Activated CD8-positive, alpha-beta memory T cell treated with anti-CD3 and anti-CD28 coated beads, Interleukin-2, amount 50 U/mL, for 4 hours (primary cell): ENCODE measurements around the gene CPNE2.

Source experiments
- DNase-seq: peaks from one replicate; pipeline ENCODE4 v3.0.0-alpha.2; 2020

The CPNE2 gene

GRCh38 chr16:57146735-57147134 is 54.4 kb downstream of the CPNE2 start:
- no peak for DNase-seq

GRCh38 chr16:57147381-57148221 is 55.2 kb downstream of the CPNE2 start:
- DNase-seq: no peak

DNA sequence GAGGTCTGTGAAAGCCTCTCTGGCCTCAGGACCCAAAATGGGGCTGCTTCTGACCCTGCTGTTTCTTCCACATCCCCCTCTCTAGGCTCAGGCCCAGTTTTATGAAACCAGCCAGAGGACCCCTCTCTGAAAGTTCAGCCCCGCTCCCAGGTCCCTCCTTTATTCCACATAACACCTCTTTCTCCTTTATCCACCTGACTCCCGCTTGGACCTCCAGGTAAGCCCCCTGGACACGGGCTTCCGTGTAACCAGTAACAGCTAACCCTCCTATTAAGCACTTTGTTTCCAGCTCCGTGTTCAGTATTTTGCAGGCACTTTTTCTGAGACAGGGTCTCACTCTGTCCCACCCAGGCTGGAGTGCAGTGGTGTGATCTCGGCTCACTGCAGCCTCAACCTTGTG is 56.1 kb downstream of the CPNE2 start:
- no peak for DNase-seq

DNA sequence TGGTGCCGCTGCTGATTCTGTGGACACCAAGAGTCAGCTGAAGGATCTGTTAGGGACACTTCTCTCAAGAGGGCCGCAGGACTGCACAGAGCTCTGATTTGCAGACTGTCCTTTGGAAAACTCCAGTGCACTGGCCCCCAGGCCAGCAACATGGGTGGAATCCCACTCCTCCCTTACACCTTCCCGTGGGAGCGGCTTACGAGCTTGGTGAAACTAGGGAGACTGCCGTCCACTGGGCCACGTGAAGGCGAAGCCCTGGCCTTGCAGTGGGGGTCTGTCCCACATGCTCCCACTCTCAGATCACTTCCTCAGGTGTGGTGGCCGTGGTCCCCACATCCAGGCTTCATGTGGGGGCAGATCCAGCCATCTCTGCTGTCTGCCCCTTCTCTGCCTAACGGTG is 57.0 kb downstream of the CPNE2 start:
- no peak for DNase-seq

DNA sequence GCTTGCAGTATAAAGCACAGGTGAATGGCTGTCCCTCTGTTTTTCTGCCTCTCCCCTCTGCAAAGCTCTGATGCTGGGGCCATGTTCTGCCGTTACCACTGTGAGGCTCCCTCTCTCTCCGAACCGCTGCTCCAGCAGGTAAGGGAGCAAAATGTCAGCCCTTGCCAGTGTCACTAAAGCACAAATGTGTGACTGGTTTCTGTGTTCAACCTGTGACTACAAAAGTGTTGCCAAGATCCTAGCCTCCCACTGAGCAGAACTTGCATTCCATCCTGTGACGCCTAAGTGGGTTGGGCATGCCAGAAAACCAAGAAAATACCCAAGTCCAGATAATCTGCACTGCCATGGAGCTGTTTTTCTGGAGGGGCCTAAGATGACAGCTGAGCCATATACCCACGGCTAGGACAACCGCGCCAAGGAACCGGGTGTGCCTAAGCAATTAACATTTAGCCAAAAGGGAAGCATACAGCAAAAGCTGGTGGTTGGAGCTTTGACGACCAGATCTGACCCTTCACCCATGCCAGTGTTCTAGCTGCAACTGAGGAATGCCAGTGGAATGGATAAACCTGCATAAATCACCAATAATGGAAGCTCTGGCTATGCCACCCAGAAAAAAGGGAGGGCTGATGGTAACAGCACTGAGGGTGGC is 58.4 kb downstream of the CPNE2 start:
- DNase-seq: no peak

GRCh38 chr16:57151369-57151768 is 59.0 kb downstream of the CPNE2 start:
- no peak for DNase-seq

DNA sequence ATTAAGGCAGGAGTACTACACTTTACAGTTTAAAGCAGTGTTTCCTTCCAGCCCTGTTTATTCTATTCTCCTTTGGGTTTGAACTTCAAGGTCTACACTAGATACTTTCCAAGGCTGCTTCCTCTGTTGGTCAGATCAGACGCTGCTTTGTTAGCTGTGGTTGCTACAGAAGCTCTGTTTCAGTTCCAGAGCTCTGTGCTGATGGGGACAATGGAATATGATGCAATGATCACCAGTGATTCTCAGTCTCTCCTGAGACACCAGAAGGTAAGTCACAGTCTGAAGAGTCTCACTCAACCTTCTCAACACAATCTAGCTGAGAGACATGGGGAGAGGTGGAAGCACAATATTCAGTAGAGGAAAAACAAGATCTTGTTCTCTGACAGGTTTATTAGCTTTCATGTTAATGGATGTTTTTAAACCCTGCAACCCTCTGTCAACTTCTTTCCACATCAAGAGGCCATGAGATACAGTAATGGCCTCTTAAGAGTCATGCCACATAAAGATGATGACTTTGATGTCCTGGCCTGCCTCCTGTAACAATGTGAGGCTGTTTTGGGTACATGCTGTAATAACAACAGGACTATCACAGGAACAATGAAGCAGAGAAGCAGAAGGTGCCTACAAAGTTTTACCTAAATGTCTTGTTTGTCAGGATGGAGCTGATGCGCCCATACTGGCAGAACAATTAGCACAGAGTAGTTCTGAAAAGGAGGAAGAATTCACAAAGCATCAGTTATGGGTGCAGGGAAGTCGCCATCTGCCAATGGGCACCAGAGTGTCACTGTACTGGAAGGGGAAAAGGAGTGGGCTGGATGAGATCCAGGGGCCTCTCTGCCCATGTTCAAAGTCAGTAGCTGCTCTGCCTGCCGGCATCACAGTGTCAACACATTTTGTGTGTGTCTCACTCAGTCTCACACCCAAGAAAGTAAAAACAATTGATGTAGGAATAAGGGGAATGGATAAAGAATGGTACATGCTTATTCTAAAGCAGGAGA is 60.0 kb downstream of the CPNE2 start:
- DNase-seq: no peak

- no peak for DNase-seq
Observed at GRCh38 chr16:57153841-57154240, 61.5 kb downstream of the CPNE2 start.

DNA sequence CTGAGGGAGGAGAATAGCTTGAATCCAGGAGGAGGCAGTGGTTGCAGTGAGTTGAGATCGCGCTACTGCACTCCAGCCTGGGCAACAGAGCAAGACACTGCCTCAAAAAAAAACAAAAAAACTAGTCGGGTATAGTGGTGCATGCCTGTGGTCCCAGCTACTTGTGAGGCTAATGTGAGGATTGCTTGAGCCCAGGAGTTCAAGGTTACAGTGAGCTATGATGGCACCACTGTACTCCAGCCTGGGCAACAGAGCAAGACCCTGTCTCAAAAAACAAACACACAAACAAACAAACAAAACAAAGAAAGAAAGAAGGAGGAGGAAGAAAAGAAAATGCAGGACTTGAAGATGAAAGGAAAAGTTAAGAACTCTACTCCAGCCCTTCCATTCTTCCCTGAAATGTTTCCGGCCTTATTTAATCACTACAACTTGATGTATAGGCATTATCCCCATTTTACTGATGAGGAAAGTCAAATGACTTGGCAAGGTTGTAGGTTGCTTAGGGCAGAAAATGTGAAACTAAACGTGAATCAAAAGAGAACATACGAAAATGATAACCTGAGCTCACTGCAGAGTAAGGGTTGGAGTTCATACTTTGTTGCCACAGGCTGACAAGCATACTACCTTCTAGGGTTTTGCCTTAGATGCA is 63.4 kb downstream of the CPNE2 start:
- no peak for DNase-seq

GRCh38 chr16:57156351-57156703 is 63.9 kb downstream of the CPNE2 start:
- DNase-seq: no peak

GRCh38 chr16:57157533-57157932 is 65.2 kb downstream of the CPNE2 start:
- DNase-seq: no peak

GRCh38 chr16:57159447-57159846 is 67.1 kb downstream of the CPNE2 start:
- DNase-seq: no peak

DNA sequence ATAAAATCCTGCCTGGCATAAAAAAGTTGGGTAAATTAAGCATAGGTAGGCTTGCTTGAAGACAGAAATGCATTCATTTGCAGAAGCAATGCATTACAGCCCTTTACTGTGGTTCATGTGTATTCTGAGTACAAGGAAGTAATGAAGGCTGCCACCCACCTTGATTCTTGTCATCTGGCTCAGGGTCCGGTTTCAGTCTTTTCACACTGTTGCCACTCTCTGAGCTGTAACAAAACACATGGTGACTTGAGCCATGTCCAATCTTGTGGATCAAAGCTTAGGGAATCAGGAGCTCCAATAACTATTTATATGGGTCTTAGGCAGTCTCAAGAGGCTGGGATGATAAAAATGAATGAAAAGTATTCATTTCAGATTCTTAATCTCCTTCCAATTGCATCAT is 71.5 kb downstream of the CPNE2 start:
- DNase-seq: no peak

DNA sequence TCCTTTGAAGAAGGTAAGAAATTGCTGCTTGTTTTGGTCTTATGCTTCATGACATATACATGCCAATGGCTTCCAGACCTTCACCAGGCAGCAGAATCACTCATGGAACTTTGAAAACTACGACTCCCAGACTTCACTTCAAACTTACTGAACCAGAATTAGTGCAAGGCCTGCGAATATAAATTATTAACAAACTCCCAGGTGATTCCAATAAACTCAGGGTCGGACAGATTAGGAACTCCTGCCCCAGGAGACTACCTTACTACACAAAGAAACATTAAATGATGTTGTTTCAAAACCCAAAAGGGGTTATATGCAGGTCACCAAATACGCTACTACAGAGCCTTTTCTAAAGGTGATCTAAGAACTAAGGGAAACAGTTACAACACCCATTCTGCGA is 73.1 kb downstream of the CPNE2 start:
- no peak for DNase-seq

- DNase-seq: no peak
Observed at GRCh38 chr16:57165938-57166337, 73.6 kb downstream of the CPNE2 start.

GRCh38 chr16:57166451-57166850 is 74.1 kb downstream of the CPNE2 start:
- no peak for DNase-seq

DNA sequence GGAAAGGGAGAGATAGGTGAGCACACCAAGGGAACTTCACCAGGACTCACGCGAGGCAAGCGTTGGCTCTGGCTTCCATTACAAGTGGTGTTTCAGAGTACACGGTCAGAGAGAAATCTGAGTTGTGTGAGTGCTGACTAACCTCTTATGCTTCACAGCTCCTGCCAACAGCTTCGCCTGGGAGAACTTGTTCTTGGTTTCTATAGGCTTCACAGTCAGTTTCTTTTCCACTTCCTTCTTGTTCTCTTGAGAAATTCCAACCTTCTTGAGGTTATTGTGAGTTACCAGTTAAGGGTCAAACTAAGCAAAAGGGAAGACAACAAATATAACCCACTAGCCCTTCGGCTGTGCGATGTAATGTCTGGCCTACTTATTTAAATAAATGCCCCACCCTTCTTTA is 74.6 kb downstream of the CPNE2 start:
- DNase-seq: no peak

- DNase-seq: no peak
Observed at GRCh38 chr16:57167538-57167937, 75.2 kb downstream of the CPNE2 start.

DNA sequence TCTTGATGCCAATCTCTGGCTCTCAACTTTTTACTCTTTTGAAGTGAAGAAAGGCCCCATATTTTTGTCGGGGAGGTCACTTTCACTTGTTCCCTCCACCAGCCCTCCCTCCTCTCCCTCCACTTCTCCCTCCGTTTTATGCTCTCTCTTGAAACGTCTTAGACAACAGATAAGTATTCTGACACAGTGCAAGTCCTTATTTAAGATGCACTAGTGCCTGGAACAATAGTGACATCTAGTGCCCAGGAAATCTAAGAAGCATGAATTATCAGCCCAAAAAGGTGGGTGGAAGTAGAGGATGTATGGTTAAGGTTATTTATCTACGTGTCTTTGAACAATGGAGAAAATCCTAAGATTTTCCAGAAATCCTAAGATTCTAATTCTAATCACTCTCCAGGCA is 75.6 kb downstream of the CPNE2 start:
- no peak for DNase-seq

GRCh38 chr16:57169327-57169726 is 76.9 kb downstream of the CPNE2 start:
- DNase-seq: no peak

DNA sequence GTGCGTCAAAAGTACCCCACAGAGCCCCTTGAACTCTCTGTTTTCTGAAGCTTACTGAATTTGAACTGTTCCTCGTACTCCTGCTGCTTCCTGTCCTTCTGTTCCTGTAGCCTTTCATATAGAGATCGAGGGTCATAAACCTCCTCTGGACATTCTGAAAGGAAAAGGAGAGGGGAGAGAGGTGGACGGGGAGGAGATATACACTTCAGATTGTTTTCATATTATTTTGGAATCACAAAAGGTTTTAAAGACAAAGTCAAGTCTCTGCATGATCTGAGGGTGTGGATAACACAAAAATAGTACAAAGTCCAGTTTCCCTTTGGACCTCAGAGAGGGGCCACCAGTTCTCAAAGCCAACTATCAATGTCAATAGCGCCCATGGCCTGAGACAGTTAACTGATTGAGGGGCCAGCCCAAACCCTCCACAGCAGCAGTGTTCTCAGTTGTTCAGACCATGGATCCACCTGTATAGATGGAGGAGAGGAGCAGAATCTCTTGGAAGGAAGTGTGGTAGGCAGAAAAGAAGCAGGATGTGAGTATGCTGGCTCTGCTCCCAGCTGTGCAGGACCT is 80.4 kb downstream of the CPNE2 start:
- no peak for DNase-seq

DNA sequence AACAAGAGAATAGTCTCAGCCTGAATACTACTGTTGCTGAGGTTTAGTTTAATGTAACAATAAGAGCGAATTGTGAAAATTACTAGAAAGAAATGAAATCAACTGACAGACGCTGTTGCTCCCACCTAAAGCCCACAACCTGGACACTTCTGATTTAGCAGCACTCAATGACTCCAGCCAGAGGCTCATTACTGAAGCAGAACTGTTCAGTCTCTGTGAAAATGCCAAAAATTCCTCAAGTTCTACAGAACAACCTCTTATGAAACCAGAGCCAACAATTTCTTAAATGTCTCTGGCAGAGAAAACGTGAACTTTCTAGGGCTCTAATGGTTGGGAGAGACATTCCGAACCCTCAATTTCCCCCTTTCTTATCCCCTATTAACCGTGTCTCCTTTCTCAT is 83.5 kb downstream of the CPNE2 start:
- no peak for DNase-seq

- DNase-seq: no peak
Observed at GRCh38 chr16:57178196-57178595, 85.8 kb downstream of the CPNE2 start.
